HCT116 (cell line): ENCODE measurements around the gene TFEB. TPM values are rescaled to one million over a fixed set of nuclear protein-coding genes. Genes with fewer than 3 reads are reported as not detected.

Experiments used
- ATAC-seq: fragments of 200-7000 bp; cut with Tn5 transposase; 2 replicates; pipeline ENCODE4 v1.9.1; 2020; ENCODE audit warnings: mild to moderate bottlenecking, moderate library complexity
- BruUV-seq: library from RNA; stranded (reverse); fragments of 400-500 nt; replicated peaks from 2 replicates; lab custom pipeline; 2021; lab: Mats Ljungman, UMichigan
- CTCF ChIA-PET: fragments of 300-600 bp; sonication (Branson Sonifier 250); formaldehyde crosslinking; loops from one replicate; lab custom pipeline; 2021; ENCODE audit warnings: antibody characterized with exemption; lab: Charles Lee
- POLR2A ChIA-PET: fragments of 300-600, 350-600 bp; sonication (Branson Sonifier 250); formaldehyde crosslinking; loops from one replicate; lab custom pipeline; 2021; ENCODE audit warnings: antibody characterized with exemption; lab: Charles Lee
- RAD21 ChIA-PET, 2 experiments: fragments of 300-600 bp; sonication (Branson Sonifier 250); formaldehyde crosslinking; loops; one replicate each; lab custom pipeline; 2023; ENCODE audit warnings: low total read pairs in 2 of 2; ENCODE audit not compliant: uncharacterized antibody in 2 of 2, unreplicated experiment in 2 of 2, low non-redundant PET in 1 of 2; lab: Charles Lee
- DNase-seq: peaks from one replicate; pipeline ENCODE4 v3.0.0-alpha.2; 2010; ENCODE audit warnings: low read depth, low spot score
- H2AFZ ChIP-seq: fragments of 200-600 bp; shearing (Covaris generic), sonication (generic); 2 replicates; pipeline ENCODE4 v1.6.1; 2017; ENCODE audit warnings: low read depth, mixed run types, mixed read lengths, antibody characterized with exemption, low read length; ENCODE audit not compliant: poor library complexity, severe bottlenecking
- H3K27ac ChIP-seq: 2 replicates; pipeline ENCODE4 v1.5.1; 2012; ENCODE audit warnings: low read depth, low read length
- H3K27me3 ChIP-seq: fragments of 200-600 bp; sonication (generic); 2 replicates; pipeline ENCODE4 v1.6.1; 2016; ENCODE audit warnings: mixed run types, low read length, mixed read lengths; ENCODE audit not compliant: insufficient read depth
- H3K36me3 ChIP-seq, 2 experiments: fragments of 200-500 bp in 1 of 2; fragments of 200-600 bp in 1 of 2; sonication (Bioruptor generic) in 1 of 2; sonication (generic) in 1 of 2; 2 replicates each; pipeline versions ENCODE4 v1.5.1 to v1.6.1; 2014 to 2016; ENCODE audit warnings: low read length in 2 of 2, inconsistent platforms in 1 of 2, mixed read lengths in 1 of 2, mixed run types in 1 of 2; ENCODE audit not compliant: insufficient read depth in 2 of 2, control insufficient read depth in 1 of 2
- H3K4me1 ChIP-seq, 2 experiments: fragments of 200-600 bp in 1 of 2; sonication (generic) in 1 of 2; 2 replicates each; pipeline versions ENCODE4 v1.5.1 to v1.6.1; 2012 to 2017; ENCODE audit warnings: low read length in 2 of 2, inconsistent platforms in 1 of 2, mild to moderate bottlenecking in 1 of 2, mixed read lengths in 1 of 2, mixed run types in 1 of 2, moderate library complexity in 1 of 2; ENCODE audit not compliant: insufficient read depth in 2 of 2, control insufficient read depth in 1 of 2
- H3K4me2 ChIP-seq: fragments of 200-600 bp; sonication (generic); 2 replicates; pipeline ENCODE4 v1.6.1; 2017; ENCODE audit warnings: mixed run types, low read length, mixed read lengths
- H3K4me3 ChIP-seq, 2 experiments: fragments of 200-600 bp in 1 of 2; sonication (generic) in 1 of 2; replicated peaks in 1 of 2; 2 replicates each; pipeline ENCODE4 v1.5.1; 2011 to 2016; ENCODE audit warnings: low read length in 2 of 2, control low read depth in 1 of 2, low read depth in 1 of 2, mild to moderate bottlenecking in 1 of 2, mixed read lengths in 1 of 2, mixed run types in 1 of 2
- H3K79me2 ChIP-seq: fragments of 200-600 bp; sonication (generic); 2 replicates; pipeline ENCODE4 v1.6.1; 2017; ENCODE audit warnings: mild to moderate bottlenecking, mixed run types, low read length, moderate library complexity, mixed read lengths; ENCODE audit not compliant: insufficient read depth
- H3K9ac ChIP-seq: fragments of 200-600 bp; sonication (generic); 2 replicates; pipeline ENCODE4 v1.6.1; 2016; ENCODE audit warnings: low read length, mixed read lengths
- H3K9me2 ChIP-seq: fragments of 200-600 bp; sonication (generic), shearing (Covaris generic); 2 replicates; pipeline ENCODE4 v1.6.1; 2017; ENCODE audit warnings: mixed run types, mild to moderate bottlenecking, moderate library complexity; ENCODE audit not compliant: insufficient read depth
- H3K9me3 ChIP-seq, 2 experiments: fragments of 200-500 bp in 1 of 2; fragments of 200-600 bp in 1 of 2; sonication (Bioruptor generic) in 1 of 2; sonication (generic) in 1 of 2; 2 replicates each; pipeline ENCODE4 v1.6.1; 2014 to 2017; ENCODE audit warnings: low read length in 2 of 2, mixed read lengths in 2 of 2, inconsistent platforms in 1 of 2, low read depth in 1 of 2, mild to moderate bottlenecking in 1 of 2, mixed run types in 1 of 2, moderate library complexity in 1 of 2; ENCODE audit not compliant: control insufficient read depth in 1 of 2, insufficient read depth in 1 of 2
- H4K20me1 ChIP-seq: fragments of 200-600 bp; sonication (generic), shearing (Covaris generic); 2 replicates; pipeline ENCODE4 v1.6.1; 2017; ENCODE audit warnings: mixed run types, mild to moderate bottlenecking, moderate library complexity; ENCODE audit not compliant: insufficient read depth
- ATF3 ChIP-seq: IDR thresholded peaks from 2 replicates; pipeline ENCODE4 v1.6.1; 2012
- CBX3 ChIP-seq: IDR thresholded peaks from 2 replicates; pipeline ENCODE4 v1.6.1; 2012; ENCODE audit warnings: low read depth
- EGR1 ChIP-seq: IDR thresholded peaks from 2 replicates; pipeline ENCODE4 v1.6.1; 2012; ENCODE audit warnings: low read depth
- ELF1 ChIP-seq: IDR thresholded peaks from 2 replicates; pipeline ENCODE4 v1.6.1; 2012; ENCODE audit warnings: low read depth, borderline replicate concordance
- EZH2phosphoT487 ChIP-seq: fragments of 200-600 bp; IDR thresholded peaks from 2 replicates; pipeline ENCODE4 v1.6.1; 2018; ENCODE audit warnings: antibody characterized with exemption, borderline replicate concordance
- MAX ChIP-seq: IDR thresholded peaks from 2 replicates; pipeline ENCODE4 v1.6.1; 2012
- POLR2A ChIP-seq: IDR thresholded peaks from 2 replicates; pipeline ENCODE4 v1.7.0; 2011; ENCODE audit warnings: borderline replicate concordance; ENCODE audit not compliant: insufficient read depth, insufficient read length; ENCODE audit errors: extremely low read depth
- POLR2AphosphoS5 ChIP-seq: IDR thresholded peaks from 2 replicates; pipeline ENCODE4 v1.6.1; 2011; ENCODE audit warnings: mild to moderate bottlenecking, low read depth, low read length, moderate library complexity
- RAD21 ChIP-seq: IDR thresholded peaks from 2 replicates; pipeline ENCODE4 v1.6.1; 2012; ENCODE audit warnings: low read depth, mild to moderate bottlenecking
- REST ChIP-seq: IDR thresholded peaks from 2 replicates; pipeline ENCODE4 v1.6.1; 2012; ENCODE audit warnings: low read depth
- SRF ChIP-seq: IDR thresholded peaks from 2 replicates; pipeline ENCODE4 v1.6.1; 2012; ENCODE audit warnings: low read depth
- TCF7L2 ChIP-seq: IDR thresholded peaks from 2 replicates; pipeline ENCODE4 v1.7.0; 2011; ENCODE audit warnings: borderline replicate concordance, inconsistent platforms; ENCODE audit not compliant: insufficient read depth, insufficient read length; ENCODE audit errors: extremely low read depth
- YY1 ChIP-seq: IDR thresholded peaks from 2 replicates; pipeline ENCODE4 v1.6.1; 2011; ENCODE audit warnings: low read length, low read depth, moderate library complexity, mild to moderate bottlenecking; ENCODE audit not compliant: insufficient replicate concordance; ENCODE audit errors: extremely low read depth
- ZBTB33 ChIP-seq: IDR thresholded peaks from 2 replicates; pipeline ENCODE4 v1.6.1; 2011; ENCODE audit warnings: mild to moderate bottlenecking, low read length, moderate library complexity; ENCODE audit not compliant: insufficient replicate concordance; ENCODE audit errors: extremely low read depth
- ZFX ChIP-seq: fragments of 450-650 bp; IDR thresholded peaks from 2 replicates; pipeline ENCODE4 v1.6.1; 2017
- ZNF274 ChIP-seq: fragments of 200-500 bp; sonication (Bioruptor generic); IDR thresholded peaks from 2 replicates; pipeline ENCODE4 v1.6.1; 2014; ENCODE audit warnings: mild to moderate bottlenecking, low read depth, low read length, inconsistent platforms
- intact Hi-C: fragments of 100-400 bp; cut with micrococcal nuclease; formaldehyde crosslinking; loops from 2 replicates; pipeline ENCODE4 v1.10.0; 2022
- total RNA-seq: library from RNA; stranded (reverse); gene quantifications from one replicate; pipeline ENCODE4 v1.2.1, GENCODE V29; 2021; ENCODE audit not compliant: unreplicated experiment

Gene TFEB
- total RNA-seq, 1 experiment from 2014 or later, result 4.8 TPM

GRCh38 chr6:41741625-41742490, 6.5 kb upstream of the TFEB start (continued):
- TF ChIP-seq MAX (no peak), EZH2phosphoT487 (no peak), POLR2AphosphoS5 (no peak), ATF3 (no peak)
- TF ChIP-seq, all 23 proteins: peak for 0

- Histone ChIP-seq H3K27ac (no peak overlapping the region), H3K9me3 (no peaks in the 10 kb centered on the region), H3K36me3 (no peaks in the 10 kb centered on the region), H2AFZ (no peak overlapping the region), H4K20me1 (no peaks in the 10 kb centered on the region), H3K4me1 (peaks cover 10 to 27% of the 10 kb centered on the region in 2 experiments), H3K4me3 (no peak overlapping the region), H3K9me2 (no peaks in the 10 kb centered on the region), H3K4me2 (no peak overlapping the region), H3K9ac (no peak overlapping the region), H3K27me3 (no peaks in the 10 kb centered on the region), H3K79me2 (no peaks in the 10 kb centered on the region)
- DNase-seq, result no peak
- no TSS peak for BruUV-seq
- ChIA-PET POLR2A (no interaction called here), RAD21 (no interaction called here), CTCF (no interaction called here)
- intact Hi-C loops, result no loop called here
- no peak for ATAC-seq
- no peak for TF ChIP-seq EZH2phosphoT487
- TF ChIP-seq REST, result no peak
- TF ChIP-seq TCF7L2, result no peak
- no peak for TF ChIP-seq RAD21
- TF ChIP-seq ZNF274, result no peak
- no peak for TF ChIP-seq POLR2A
- TF ChIP-seq EGR1, result no peak
- TF ChIP-seq CBX3, result no peak
- no peak for TF ChIP-seq ZFX
- no peak for TF ChIP-seq ELF1
- no peak for TF ChIP-seq POLR2AphosphoS5
- TF ChIP-seq SRF, result no peak
- TF ChIP-seq ZBTB33, result no peak
- TF ChIP-seq ATF3, result no peak
- no peak for TF ChIP-seq YY1
Measured at GRCh38 chr6:41740366-41741162, 5.2 kb upstream of the TFEB start.
